SKM-1 (cell line): ENCODE measurements around the gene HOXC5.

Experiments
- DNase-seq: peaks from one replicate; lab custom pipeline; 2025; ENCODE audit not compliant: unreplicated experiment; lab: John Stamatoyannopoulos, UW

HOXC5 gene

DNA sequence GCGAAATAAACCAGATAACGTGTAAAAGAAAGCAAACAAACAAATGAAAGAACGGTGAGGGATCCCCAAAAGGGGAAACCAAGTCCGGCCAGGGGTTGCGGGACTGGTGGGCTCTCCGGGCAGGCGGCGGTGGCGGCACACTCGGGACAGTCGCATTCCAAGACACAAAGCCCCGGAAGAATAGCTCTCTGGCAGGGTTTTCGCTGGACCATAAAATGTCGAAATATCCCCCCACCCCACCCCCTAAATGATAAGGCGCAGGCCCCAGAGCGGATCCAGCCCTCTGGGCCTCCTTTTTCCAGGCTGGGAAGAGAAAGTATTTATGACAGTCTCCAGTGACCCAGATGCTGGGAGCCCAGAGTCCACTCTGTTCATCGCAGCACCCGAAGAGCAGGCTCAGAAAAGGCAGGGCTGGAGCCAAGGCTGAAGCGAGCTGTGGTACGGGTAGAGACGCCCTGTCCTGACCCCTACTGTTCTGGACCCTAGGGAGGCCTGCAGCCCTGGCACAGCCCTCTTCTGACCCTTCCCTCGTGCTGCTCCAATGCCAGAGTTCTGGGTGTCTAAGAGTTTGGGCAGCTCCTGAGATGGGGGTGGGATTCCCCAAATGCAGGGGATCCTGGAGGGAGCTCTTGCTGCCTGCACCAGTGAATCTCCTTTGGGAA lies 26.2 kb upstream of the HOXC5 start:
- DNase-seq, result no peak

DNA sequence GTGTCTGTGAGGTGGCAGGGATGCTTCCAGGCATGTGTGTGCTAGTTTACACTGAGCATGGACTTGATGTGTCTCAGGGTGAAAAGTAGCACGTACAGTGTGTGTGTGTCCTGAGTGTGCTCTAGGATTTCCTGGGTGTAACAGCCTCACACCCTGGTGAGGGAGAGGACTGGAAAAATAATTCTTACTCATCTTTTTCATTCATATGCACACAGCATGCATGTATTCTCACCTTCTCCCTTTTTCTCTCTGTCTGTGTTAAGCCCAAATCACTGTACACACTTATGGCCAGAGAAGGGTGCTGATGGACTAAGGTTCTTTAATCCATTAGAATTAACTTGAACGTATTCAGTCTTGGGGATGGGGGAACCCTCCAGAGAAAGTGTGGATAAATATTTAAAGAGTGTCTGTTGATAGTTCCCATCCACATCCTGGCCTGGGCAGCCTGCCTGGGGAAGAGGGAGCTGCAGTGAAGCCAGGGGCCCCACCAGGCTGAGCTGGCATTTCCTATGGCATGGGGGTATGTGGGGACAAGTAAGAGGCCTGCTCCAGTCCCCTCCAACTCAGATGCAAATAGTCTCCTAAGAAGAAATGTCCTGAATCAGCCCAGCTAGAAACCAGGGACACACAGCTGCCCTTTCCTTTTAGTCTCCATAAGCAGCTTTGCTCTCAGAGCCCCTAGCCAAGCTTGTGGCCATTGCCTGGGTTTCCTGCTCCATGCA lies 25.2 kb upstream of the HOXC5 start:
- DNase-seq, result no peak

DNA sequence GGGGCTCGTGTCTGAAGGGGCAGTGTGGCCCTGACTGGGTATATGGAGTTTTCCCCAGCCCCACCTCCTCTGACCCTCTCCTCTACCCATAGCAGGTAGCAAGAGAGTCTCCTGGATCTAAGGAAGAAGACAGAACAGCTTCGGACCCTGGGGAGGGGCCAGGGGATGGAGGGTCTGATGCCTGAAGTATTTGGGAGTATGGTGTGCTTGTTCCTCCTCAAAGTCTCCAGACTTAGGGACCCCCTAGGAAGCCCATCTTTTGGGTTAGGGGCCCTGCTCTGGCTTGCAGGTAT lies 24.6 kb upstream of the HOXC5 start:
- DNase-seq, result no peak

DNA sequence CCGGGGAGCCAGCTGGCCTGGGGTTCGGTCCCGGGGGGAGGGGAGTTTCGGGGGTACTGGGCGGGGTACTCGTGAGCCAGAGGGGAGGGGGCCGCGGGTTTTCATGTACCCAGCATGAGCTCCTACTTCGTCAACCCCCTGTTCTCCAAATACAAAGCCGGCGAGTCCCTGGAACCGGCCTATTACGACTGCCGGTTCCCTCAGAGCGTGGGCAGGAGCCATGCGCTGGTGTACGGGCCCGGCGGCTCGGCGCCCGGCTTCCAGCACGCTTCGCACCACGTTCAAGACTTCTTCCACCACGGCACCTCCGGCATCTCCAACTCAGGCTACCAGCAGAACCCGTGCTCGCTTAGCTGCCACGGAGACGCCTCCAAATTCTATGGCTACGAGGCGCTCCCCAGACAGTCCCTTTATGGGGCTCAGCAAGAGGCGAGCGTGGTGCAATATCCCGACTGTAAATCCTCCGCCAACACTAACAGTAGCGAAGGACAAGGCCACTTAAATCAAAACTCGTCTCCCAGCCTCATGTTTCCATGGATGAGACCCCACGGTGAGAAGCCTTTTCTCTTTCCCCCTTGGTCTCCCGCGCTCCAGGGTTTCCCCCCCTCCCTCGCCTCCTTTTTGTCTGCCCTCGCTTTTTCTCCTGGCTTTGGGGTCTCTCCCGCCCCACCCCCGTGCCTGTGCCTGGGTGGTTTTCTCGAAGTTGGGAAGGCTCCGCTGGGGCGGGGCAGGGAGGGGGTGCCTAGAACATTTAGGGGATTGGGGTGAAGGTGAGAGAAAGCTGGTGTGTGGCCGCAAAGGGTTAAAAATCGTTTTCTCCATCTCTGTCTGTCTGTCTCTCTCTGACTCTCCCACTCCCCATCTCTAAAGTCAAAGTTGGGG lies 23.4 kb upstream of the HOXC5 start:
- no peak for DNase-seq

DNA sequence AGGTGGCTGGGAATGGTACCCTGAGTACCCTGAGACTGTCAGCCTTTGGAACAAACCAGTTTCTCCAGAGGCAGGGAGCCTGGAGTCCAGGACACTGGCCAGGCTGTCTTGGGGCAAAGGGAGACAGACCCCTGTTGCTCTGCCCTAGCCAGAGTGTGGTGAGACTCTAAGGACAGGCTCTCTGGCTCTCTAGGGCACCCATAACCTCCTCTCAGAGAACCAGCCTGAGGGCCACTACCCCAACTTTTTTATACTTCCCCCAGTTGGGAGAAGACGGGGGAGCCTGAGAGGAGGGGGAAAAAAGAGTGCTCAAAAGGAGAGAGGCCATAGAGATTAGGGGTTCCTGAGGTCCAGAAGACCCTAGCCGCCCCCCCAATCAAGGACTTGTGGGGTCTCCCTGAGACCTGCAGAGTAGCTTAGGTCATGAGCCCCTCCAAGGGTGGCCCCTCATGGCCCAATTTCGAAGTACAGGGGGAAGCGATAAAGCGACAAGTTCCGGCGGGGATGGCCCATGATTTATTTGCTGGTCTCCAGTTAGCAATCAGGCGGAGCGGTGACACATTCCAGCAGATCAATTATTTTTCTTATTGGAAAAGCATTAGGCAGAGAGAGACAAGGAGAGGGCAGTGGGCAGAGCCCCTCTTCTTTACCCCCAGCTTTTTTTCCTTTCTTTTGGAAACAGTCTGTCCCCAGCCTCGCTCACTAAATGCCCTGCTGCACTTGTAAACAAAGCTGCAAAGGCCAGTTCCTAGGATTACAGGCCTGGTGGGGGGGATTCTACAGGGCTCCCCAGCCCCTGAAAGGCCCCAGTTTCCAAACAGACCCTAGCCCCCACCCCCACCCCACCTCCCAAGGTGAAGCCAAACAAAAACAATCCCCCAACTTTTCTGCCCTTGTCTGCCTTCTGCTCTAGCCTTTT lies 22.5 kb upstream of the HOXC5 start:
- no peak for DNase-seq

DNA sequence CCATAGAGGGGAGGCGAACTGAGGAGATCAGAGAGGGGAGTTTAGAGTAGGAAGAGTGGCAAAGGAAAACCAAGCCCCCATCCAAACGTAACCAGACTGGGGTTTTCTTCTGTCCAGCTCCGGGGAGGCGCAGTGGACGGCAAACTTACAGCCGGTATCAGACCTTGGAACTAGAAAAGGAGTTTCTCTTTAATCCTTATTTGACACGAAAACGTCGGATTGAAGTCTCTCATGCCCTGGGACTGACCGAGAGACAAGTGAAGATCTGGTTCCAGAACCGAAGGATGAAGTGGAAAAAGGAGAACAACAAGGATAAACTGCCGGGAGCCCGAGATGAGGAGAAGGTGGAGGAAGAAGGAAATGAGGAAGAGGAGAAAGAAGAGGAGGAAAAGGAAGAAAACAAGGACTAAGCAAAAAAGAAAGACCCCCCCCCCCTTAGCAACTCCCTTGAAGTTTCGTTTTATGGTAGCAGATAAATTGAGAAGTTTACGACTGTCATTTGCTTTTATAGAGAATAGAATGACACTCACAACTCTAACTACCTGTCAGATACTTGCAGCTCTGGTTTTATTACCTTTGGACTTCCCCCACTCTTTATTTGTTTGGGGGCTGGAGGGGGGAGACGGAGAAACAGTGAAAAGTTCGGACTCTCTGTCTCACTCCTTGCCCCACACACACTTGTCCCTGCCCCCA lies 21.7 kb upstream of the HOXC5 start:
- DNase-seq, result no peak

DNA sequence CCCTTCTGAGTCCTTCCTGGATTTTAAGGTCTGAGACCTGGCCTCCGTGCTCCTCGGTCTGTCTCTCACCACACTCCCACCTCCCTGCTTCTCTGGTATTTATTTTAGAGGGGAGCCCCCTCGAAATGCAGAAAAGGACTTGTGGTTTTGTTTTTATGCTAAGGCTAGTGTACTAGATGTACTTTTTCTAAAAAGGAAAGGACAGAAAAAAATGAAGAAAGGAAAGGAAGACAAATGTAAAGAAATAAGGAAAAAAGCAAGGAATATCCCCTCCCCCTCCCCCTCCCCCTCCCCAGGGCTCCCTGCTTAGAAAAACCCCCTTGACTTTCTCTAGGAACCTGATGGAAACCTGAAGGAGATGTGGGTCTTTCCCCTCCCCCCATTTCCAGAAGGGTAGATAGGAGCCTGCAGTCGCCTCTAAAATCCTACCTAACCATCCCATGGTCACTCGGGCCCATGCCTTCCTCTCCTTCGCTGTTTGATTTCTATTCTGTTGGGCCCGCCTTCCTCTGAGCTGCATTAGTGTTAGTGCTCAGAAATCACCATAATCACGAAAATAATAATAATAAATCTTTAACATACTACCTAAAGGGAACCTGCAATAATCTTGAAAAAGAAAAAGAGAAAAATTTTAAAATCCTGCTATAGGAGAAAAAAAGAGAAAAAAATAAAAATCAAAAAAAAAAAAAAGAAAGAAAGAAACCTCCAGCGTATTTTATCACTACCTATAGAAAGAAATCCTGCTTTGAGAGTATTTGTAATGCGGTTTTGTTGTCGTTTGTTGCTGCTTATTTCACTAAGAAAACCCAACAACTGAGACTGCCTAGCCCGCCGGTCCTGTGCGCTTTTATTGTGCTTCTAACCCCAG lies 21.0 kb upstream of the HOXC5 start:
- DNase-seq, result no peak

DNA sequence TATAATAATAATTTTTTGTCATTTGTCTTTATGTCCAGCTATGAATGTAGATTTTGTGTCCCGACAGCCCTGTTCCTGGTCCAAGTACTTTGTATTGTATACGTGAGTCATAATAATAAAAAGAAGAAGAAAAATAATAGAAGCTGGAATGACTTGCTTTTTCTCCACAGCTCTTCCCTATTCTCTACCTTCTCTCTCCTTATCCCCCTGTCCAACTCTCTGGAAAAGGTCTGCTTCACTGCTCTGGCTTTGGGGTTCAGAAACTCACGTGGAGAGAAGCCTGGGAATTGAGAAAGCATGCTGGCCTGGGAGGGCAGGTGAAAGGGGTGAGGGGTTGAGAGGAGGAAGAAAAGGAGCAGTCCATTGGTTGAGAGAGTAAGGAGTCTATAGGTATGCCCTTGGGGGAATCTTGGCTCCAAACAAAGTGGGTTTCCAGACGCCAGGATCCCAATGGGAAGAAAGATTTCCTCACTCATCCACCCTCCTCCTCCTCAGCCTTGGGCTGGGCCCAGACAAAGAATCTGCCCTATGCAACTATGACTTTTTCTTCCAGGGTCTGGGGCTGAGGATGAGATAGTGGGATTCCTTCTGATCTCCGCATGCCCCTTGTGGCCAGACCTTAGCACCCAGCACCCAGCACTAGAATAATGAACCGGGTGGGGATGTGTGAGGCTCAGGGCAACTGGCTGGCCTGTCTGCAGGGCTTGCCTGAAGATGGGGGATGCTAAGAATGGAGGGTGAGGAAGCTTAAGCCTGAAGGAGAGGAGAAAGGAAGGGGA lies 20.0 kb upstream of the HOXC5 start:
- no peak for DNase-seq

DNA sequence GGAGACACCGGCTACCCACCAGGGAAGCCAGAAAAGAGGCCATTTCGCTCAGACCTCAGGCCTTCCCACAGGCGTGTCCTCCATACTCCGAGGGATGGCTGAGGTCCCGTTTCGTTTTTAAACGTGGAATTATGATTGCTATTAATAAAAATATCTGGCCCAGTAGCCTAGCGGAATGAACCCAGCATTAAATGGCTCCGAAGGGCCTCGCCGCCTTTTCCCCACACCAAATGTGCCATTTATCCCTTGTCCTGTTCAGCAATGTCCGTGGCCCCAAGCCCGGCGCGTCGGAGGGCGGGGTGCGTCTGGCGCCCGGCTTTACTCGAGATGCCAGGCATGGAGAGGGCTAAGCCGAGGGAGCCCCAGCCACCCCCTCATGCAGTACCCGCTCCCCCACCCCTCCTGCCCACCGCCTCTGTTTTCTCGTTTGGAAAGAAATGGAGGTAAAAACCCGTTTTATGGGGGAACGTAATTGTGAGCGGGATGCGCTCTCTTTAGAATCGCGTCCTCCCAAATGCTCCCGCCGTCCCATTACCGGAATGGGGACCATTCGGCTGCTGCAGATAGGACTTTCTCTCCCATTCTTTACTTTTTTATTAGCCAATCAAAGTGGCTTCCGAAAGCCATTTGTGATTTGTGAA lies 18.4 kb upstream of the HOXC5 start:
- no peak for DNase-seq

DNA sequence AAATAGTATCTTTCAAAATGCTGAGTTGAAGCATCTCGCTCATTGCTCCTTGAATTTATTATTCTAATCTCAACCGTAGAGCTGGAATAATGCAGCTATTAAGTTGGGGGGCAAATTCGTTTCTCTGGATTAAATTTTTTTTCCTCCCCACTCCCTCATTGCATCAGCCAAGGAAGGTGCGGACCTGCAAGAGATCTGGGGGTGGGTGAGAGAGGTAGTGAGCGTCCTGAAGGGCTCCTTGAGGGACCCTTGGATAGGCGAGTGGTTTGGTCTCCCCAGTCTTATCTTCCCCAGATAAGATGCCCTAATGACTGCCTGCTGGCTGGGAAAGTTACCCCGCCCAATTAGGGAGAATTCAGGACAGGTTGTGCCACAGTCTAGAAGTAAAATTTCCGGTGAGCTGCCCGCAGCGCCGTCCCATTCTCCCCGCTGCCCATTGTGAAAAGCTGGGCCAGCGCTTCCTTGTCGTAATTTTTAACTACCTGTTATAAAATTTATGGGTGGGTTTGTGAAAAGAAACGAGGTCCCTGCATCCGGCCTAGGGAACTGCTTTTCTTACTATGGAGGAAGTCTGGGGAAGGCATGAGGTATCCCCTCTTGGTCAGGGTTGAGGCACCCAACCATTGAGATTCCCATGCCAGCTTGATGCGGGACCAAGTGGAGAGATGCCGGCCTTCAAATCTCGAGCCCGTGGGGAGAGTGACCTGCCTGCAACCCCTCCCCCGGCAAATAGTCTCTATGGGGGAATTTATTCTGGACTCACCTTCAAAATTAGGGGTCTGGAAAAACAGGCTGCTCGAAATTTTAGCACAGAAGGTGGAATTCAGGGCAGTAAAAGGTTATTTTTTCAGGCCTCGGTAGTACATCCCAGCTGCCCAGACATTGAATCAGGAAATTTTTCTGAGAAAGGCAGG lies 17.6 kb upstream of the HOXC5 start:
- no peak for DNase-seq

DNA sequence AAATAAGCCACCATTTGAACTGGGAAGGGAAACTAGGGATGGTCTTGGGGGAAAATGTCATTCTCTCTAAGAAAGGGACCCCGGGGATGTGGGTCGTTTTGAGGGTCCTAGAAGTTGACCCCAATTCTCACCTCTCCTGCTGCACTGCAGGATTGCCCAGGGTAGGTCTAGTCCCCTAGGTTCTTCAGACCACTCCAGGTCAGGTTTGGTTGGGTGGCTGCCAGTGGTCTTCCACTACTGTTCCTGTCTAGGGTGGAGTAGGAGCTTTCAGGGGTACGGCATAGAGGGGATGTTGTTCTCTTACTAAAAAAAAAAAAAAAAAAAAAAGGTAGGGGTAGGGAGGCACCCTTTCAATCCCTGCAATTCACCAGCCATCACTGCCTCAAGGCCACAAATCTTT lies 16.8 kb upstream of the HOXC5 start:
- DNase-seq, result no peak

DNA sequence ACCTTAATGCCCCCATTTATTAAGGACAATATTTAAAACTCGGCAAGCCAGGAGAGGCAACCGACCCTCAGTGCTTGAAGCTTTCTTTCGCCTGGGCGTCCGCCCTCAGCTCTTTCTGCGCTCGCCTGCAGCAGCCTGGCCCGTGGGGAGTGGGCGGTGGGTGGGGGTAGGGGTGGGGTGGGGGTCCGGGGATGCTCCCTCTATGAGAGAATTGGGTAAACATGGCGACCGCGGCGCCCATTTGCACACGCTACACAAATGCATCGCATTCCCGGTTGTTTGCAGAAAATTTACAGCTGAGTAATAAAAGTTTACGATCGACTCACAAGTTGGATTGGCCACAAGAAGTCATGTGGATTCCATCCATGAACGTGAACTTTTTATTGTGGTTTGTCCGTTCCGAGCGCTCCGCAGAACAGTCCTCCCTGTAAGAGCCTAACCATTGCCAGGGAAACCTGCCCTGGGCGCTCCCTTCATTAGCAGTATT lies 16.3 kb upstream of the HOXC5 start:
- DNase-seq, result no peak

DNA sequence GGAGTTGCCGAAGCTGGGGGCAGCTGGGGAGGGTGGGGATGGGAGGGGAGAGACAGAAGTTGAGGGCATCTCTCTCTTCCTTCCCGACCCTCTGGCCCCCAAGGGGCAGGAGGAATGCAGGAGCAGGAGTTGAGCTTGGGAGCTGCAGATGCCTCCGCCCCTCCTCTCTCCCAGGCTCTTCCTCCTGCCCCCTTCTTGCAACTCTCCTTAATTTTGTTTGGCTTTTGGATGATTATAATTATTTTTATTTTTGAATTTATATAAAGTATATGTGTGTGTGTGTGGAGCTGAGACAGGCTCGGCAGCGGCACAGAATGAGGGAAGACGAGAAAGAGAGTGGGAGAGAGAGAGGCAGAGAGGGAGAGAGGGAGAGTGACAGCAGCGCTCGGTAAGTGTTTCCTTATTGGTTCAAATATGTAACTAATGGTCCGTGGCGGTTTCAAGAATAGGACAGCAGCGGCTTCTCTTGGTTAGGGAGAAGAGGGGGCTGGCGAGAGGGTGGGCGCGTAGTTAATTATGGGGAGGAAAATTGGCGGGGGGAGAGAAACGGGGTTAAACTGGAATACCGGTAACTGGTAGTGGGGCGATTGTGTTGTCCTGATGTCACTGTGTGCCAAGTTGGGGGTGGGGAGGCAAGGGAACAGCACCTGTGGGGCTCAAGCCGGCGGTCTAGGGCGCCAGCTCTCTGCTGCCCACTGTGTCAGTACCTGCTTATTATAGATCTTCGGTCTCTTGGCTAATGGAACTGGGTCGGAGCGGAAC lies 15.6 kb upstream of the HOXC5 start:
- DNase-seq, result no peak

DNA sequence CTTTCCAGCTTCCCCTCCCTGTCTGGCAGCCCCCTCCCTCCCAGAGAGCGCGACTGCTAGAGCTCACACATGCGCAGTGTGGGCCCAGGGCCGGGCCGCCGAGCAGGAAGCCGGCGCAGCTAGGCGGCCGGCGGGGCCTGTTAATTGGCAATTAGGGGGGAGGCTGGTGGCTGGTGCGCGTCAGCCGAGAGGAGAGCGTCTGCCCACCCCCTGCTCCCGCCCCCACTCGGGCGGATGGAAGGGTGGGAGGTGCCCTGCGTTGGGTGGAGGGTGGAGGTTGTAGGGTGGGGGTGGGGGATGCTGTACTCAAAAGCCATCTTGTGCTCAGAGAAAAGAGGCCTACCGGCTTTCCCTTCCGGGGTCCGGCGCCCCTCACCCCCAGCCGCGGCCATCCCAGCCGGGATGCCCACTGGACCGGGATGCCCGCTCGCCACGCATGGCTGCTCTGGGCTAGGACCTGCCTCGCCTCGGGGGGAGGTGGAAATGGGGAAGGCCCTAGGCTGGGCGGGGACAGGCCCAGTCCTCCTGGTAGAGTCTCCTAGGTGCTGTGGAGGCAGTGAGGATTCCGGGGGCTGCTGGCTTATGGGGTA lies 14.9 kb upstream of the HOXC5 start:
- DNase-seq, result no peak

DNA sequence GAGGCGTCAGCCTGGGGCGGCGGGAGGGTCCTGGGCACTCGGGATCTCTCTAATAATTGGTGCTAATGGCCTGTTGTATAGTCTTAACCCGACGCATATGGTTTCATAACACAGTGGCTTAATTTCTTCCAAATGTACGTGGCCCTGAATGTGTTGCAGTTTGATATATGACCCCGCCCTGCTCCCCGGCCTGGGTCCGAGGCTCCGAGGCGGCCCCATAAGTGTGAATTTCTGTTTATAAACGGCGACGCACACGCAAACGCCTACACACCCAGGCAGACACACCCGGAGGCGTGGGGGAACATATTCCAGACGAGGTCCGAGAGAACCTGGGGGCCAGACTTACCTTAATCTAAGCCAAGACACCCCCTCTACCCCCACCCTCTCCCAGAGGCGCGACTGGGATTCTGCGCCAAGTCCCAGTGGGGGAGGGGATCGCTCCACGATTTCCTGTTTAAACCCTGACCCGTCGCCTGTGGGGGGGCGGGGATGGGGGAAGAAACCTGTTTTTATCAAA lies 14.3 kb upstream of the HOXC5 start:
- DNase-seq, result no peak
